ENCODE measurements around the gene SLC1A3.
"Not testable (repeated sequence)": the region's sequence is repeated elsewhere in the genome, so short reads cannot be mapped to it uniquely, and the experiment has no call there.

- not testable (repeated sequence) for TF ChIP-seq CTCF, POLR2A (IDR thresholded peaks at IDR 0.05)
These were observed 26.5 kb upstream of the SLC1A3 start for GRCh38 chr5:36579858-36580257.

Data from body of pancreas (tissue), 4 donors.